H9 (cell line): ENCODE data around the gene GID8. TPM values are rescaled to one million over a fixed set of nuclear protein-coding genes. Genes with fewer than 3 reads are reported as not detected.

ENCODE experiments used
- DNase-seq: peaks from one replicate; pipeline ENCODE4 v3.0.0-alpha.2; 2017
- H2AFZ ChIP-seq: one replicate; pipeline ENCODE4 v1.6.1; 2013; ENCODE audit warnings: mild to moderate bottlenecking, low read length, control low read depth, moderate library complexity
- H2AK5ac ChIP-seq: 2 replicates; pipeline ENCODE4 v1.6.1; 2013; ENCODE audit warnings: low read length, control low read depth, mixed read lengths; ENCODE audit not compliant: insufficient read length
- H2BK120ac ChIP-seq: one replicate; pipeline ENCODE4 v1.6.1; 2013; ENCODE audit warnings: low read depth, mild to moderate bottlenecking, low read length, control low read depth, inconsistent platforms; ENCODE audit not compliant: poor library complexity, severe bottlenecking
- H2BK12ac ChIP-seq: 2 replicates; pipeline ENCODE4 v1.6.1; 2013; ENCODE audit warnings: low read length, control low read depth, mixed read lengths, low read depth; ENCODE audit not compliant: insufficient read length
- H2BK15ac ChIP-seq: 2 replicates; pipeline ENCODE4 v1.6.1; 2013; ENCODE audit warnings: low read depth, low read length, control low read depth
- H2BK20ac ChIP-seq: one replicate; pipeline ENCODE4 v1.6.1; 2013; ENCODE audit warnings: low read depth, mild to moderate bottlenecking, low read length, control low read depth, inconsistent platforms; ENCODE audit not compliant: poor library complexity, severe bottlenecking
- H2BK5ac ChIP-seq: 2 replicates; pipeline ENCODE4 v1.6.1; 2013; ENCODE audit warnings: low read length, control low read depth, mixed read lengths; ENCODE audit not compliant: insufficient read length
- H3K14ac ChIP-seq: 2 replicates; pipeline ENCODE4 v1.6.1; 2013; ENCODE audit warnings: low read length, control low read depth; ENCODE audit not compliant: insufficient read depth
- H3K18ac ChIP-seq: 2 replicates; pipeline ENCODE4 v1.6.1; 2013; ENCODE audit warnings: low read depth, mild to moderate bottlenecking, mixed read lengths, low read length, control low read depth; ENCODE audit not compliant: insufficient read length
- H3K23ac ChIP-seq: 2 replicates; pipeline ENCODE4 v1.6.1; 2013; ENCODE audit warnings: low read length, control low read depth, mixed read lengths, low read depth; ENCODE audit not compliant: insufficient read length
- H3K23me2 ChIP-seq: 2 replicates; pipeline ENCODE4 v1.6.1; 2013; ENCODE audit warnings: low read depth, mild to moderate bottlenecking, mixed read lengths, low read length, control low read depth; ENCODE audit not compliant: insufficient read length, poor library complexity, severe bottlenecking
- H3K27ac ChIP-seq: 2 replicates; pipeline ENCODE4 v1.5.1; 2013; ENCODE audit warnings: low read length, control low read depth, mixed read lengths, low read depth; ENCODE audit not compliant: insufficient read length
- H3K27me3 ChIP-seq: 2 replicates; pipeline ENCODE4 v1.6.1; 2013; ENCODE audit warnings: low read length, control low read depth, inconsistent platforms; ENCODE audit not compliant: insufficient read depth
- H3K4ac ChIP-seq: 2 replicates; pipeline ENCODE4 v1.6.1; 2013; ENCODE audit warnings: low read depth, mild to moderate bottlenecking, control low read depth, inconsistent platforms, low read length, moderate library complexity
- H3K4me1 ChIP-seq: 2 replicates; pipeline ENCODE4 v1.6.1; 2013; ENCODE audit warnings: low read length, control low read depth, inconsistent platforms; ENCODE audit not compliant: insufficient read depth
- H3K4me2 ChIP-seq: 2 replicates; pipeline ENCODE4 v1.6.1; 2013; ENCODE audit warnings: low read length, control low read depth, mixed read lengths; ENCODE audit not compliant: insufficient read length, insufficient read depth
- H3K56ac ChIP-seq: 2 replicates; pipeline ENCODE4 v1.6.1; 2013; ENCODE audit warnings: low read depth, mild to moderate bottlenecking, mixed read lengths, low read length, control low read depth; ENCODE audit not compliant: insufficient read length
- H3K79me1 ChIP-seq: 2 replicates; pipeline ENCODE4 v1.6.1; 2013; ENCODE audit warnings: low read depth, mild to moderate bottlenecking, moderate library complexity, low read length, control low read depth, inconsistent platforms; ENCODE audit not compliant: insufficient read depth, poor library complexity, severe bottlenecking
- H3K79me2 ChIP-seq: 2 replicates; pipeline ENCODE4 v1.6.1; 2013; ENCODE audit warnings: low read length, control low read depth, inconsistent platforms; ENCODE audit not compliant: insufficient read depth
- H3K9ac ChIP-seq: 2 replicates; pipeline ENCODE4 v1.6.1; 2013; ENCODE audit warnings: low read length, control low read depth, mixed read lengths; ENCODE audit not compliant: insufficient read length; ENCODE audit errors: extremely low read depth
- H3K9me3 ChIP-seq: one replicate; pipeline ENCODE4 v1.6.1; 2013; ENCODE audit warnings: low read depth, low read length, inconsistent platforms; ENCODE audit not compliant: control insufficient read depth
- H3T11ph ChIP-seq: one replicate; pipeline ENCODE4 v1.6.1; 2013; ENCODE audit warnings: mild to moderate bottlenecking, low read length, control low read depth, inconsistent platforms
- H4K20me1 ChIP-seq: one replicate; pipeline ENCODE4 v1.6.1; 2013; ENCODE audit not compliant: control insufficient read depth, insufficient read length, insufficient read depth
- H4K5ac ChIP-seq: 2 replicates; pipeline ENCODE4 v1.6.1; 2013; ENCODE audit warnings: low read depth, mild to moderate bottlenecking, mixed read lengths, low read length, control low read depth; ENCODE audit not compliant: insufficient read length
- H4K8ac ChIP-seq: replicated peaks from 2 replicates; pipeline ENCODE4 v1.6.1; 2013; ENCODE audit warnings: low read length, control low read depth, mixed read lengths, low read depth; ENCODE audit not compliant: insufficient read length
- H4K91ac ChIP-seq: 2 replicates; pipeline ENCODE4 v1.6.1; 2013; ENCODE audit warnings: low read depth, mild to moderate bottlenecking, moderate library complexity, mixed read lengths, low read length, control low read depth; ENCODE audit not compliant: insufficient read length
- H3K27ac Mint-ChIP-seq, 3 experiments: 2 replicates in 2 of 3; 3 replicates in 1 of 3; pipeline ENCODE4 v1.8.0; 2020 to 2021; ENCODE audit warnings: mixed read lengths in 3 of 3, mild to moderate bottlenecking in 1 of 3, moderate library complexity in 1 of 3
- H3K27me3 Mint-ChIP-seq: 2 replicates; pipeline ENCODE4 v1.8.0; 2021; ENCODE audit warnings: low read depth, mild to moderate bottlenecking, moderate library complexity, mixed read lengths
- H3K36me3 Mint-ChIP-seq, 3 experiments: 2 replicates in 2 of 3; 3 replicates in 1 of 3; pipeline ENCODE4 v1.8.0; 2020 to 2021; ENCODE audit warnings: low read depth in 3 of 3, mixed read lengths in 3 of 3; ENCODE audit not compliant: insufficient read depth in 1 of 3
- H3K4me1 Mint-ChIP-seq, 2 experiments: 2 replicates each; pipeline ENCODE4 v1.8.0; 2020; ENCODE audit warnings: mixed read lengths in 2 of 2
- H3K4me3 Mint-ChIP-seq, 2 experiments: 2 replicates in 1 of 2; 3 replicates in 1 of 2; pipeline ENCODE4 v1.8.0; 2020 to 2021; ENCODE audit warnings: mild to moderate bottlenecking in 2 of 2, mixed read lengths in 2 of 2, moderate library complexity in 1 of 2
- H3K9me3 Mint-ChIP-seq, 2 experiments: 2 replicates in 1 of 2; 3 replicates in 1 of 2; pipeline ENCODE4 v1.8.0; 2020; ENCODE audit warnings: mild to moderate bottlenecking in 2 of 2, mixed read lengths in 2 of 2, moderate library complexity in 1 of 2
- WGBS: extraction: QIAGEN DNeasy Blood & Tissue Kit; methylation state at CpG from one replicate; pipeline ENCODE4 v1.1.7; 2013; ENCODE audit warnings: missing lambda C conversion rate, low lambda C conversion rate, mixed read lengths; ENCODE audit not compliant: insufficient read length; ENCODE audit errors: extremely low coverage; 5-methylcytosine and 5-hydroxymethylcytosine counted together
- total RNA-seq: library from RNA; stranded (reverse); gene quantifications from 2 replicates; pipeline ENCODE4 v1.2.1, GENCODE V29; 2021
- TF ChIP-seq, protein P1 (sequence below): fragments of 200-600 bp; sonication (generic); conservative IDR thresholded peaks from 3 replicates; pipeline ENCODE4 v1.8.0; 2021; ENCODE audit warnings: antibody characterized with exemption, mild to moderate bottlenecking

The GID8 gene
- total RNA-seq, 1 experiment from 2014 or later = 60.9 TPM

DNA sequence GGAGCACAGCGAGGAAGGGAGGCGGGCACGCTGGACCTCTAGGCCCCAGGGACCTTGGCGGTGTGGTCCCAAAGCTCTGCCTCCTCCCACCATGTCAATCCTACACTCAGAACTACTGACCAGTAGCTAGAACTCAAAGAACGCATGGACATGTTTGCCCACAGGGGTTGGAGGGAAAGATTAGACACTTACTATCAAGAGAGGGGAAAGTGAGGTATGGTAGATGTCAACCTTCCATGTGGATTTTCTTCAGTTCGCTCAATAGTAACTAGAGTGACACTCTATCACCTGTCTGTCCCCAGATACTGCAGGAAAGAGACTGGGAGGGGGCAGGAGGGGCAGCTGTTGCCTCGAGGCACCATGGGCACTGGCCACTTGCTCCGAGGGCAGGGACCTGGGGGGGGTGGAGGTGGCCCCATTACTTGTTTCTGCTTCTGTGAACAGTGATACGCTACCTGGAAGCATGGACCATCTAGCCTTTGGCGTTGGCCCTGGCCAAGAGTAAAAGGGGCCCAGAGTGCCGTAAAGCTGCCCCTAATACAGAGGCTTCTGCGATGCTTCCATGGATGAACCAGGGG, 10.7 kb upstream of the GID8 start:
- Histone ChIP-seq H2BK20ac (no peak overlapping the region), H3K4me1 (peaks cover 14% of the 10 kb centered on the region), H2BK15ac (no peak overlapping the region), H2AK5ac (no peak overlapping the region), H3T11ph (no peak overlapping the region), H3K56ac (no peak overlapping the region), H3K18ac (no peak overlapping the region), H3K79me2 (peaks cover 62% of the 10 kb centered on the region), H2BK12ac (no peak overlapping the region), H3K4me2 (peak overlapping the region; percentile 90), H4K20me1 (peaks cover 11% of the 10 kb centered on the region), H3K9me3 (no peaks in the 10 kb centered on the region), H3K23ac (no peak overlapping the region), H4K91ac (no peak overlapping the region), H3K23me2 (peaks cover 38% of the 10 kb centered on the region), H3K27me3 (no peaks in the 10 kb centered on the region), H3K9ac (peak overlapping the region; percentile 94), H2BK120ac (no peak overlapping the region), H3K79me1 (no peaks in the 10 kb centered on the region), H2BK5ac (peak overlapping the region; percentile 56), H3K4ac (no peak overlapping the region), H4K8ac (peak overlapping the region; percentile 9), H4K5ac (no peak overlapping the region), H2AFZ (no peak overlapping the region), H3K27ac (peak overlapping the region; percentile 99), H3K14ac (no peak overlapping the region; the same call in 1 of the 2 replicates)
- Mint-ChIP-seq H3K27me3 (no peaks in the 10 kb centered on the region), H3K27ac (peak overlapping the region; percentile 75 to 96 (median 95)), H3K9me3 (no peaks in the 10 kb centered on the region), H3K36me3 (peaks cover 0 to 4% (median 2%) of the 10 kb centered on the region in 3 experiments; a peak in 4 of 7 replicates), H3K4me1 (peaks cover 59 to 67% of the 10 kb centered on the region in 2 experiments), H3K4me3 (peak overlapping the region; percentile 92 to 97)
- TF ChIP-seq, protein P1, sequence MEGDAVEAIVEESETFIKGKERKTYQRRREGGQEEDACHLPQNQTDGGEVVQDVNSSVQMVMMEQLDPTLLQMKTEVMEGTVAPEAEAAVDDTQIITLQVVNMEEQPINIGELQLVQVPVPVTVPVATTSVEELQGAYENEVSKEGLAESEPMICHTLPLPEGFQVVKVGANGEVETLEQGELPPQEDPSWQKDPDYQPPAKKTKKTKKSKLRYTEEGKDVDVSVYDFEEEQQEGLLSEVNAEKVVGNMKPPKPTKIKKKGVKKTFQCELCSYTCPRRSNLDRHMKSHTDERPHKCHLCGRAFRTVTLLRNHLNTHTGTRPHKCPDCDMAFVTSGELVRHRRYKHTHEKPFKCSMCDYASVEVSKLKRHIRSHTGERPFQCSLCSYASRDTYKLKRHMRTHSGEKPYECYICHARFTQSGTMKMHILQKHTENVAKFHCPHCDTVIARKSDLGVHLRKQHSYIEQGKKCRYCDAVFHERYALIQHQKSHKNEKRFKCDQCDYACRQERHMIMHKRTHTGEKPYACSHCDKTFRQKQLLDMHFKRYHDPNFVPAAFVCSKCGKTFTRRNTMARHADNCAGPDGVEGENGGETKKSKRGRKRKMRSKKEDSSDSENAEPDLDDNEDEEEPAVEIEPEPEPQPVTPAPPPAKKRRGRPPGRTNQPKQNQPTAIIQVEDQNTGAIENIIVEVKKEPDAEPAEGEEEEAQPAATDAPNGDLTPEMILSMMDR = no peak
- no CpG with 5 or more reads among the region's 12 CpGs for WGBS
- DNase-seq = no peak
